HG03196 (cell line): ENCODE results near the gene RARRES1.
"Not testable (repeated sequence)": the region's sequence is repeated elsewhere in the genome, so short reads cannot be mapped to it uniquely, and the experiment has no call there.

ENCODE experiments used
- ATAC-seq: cut with Tn5 transposase; IDR thresholded peaks from one replicate; pipeline ENCODE4 v1.9.1; 2021; ENCODE audit not compliant: unreplicated experiment

The RARRES1 gene

GRCh38 chr3:158700559-158700958 is 31.7 kb downstream of the RARRES1 start:
- no peak for ATAC-seq

GRCh38 chr3:158696618-158697017 is 35.6 kb downstream of the RARRES1 start:
- ATAC-seq, result no peak

- not testable (repeated sequence) for ATAC-seq
Observed at GRCh38 chr3:158693866-158694456, 38.3 kb downstream of the RARRES1 start.

- no peak for ATAC-seq
Observed at GRCh38 chr3:158685159-158685558, 47.1 kb downstream of the RARRES1 start.

- no peak for ATAC-seq
Observed at GRCh38 chr3:158683230-158683962, 48.9 kb downstream of the RARRES1 start.

GRCh38 chr3:158680861-158681260 is 51.4 kb downstream of the RARRES1 start:
- no peak for ATAC-seq

GRCh38 chr3:158679547-158680000 is 52.7 kb downstream of the RARRES1 start:
- no peak for ATAC-seq

GRCh38 chr3:158678687-158679086 is 53.6 kb downstream of the RARRES1 start:
- no peak for ATAC-seq

GRCh38 chr3:158672215-158673176 is 59.8 kb downstream of the RARRES1 start, which contains the start of gene LXN:
Gene LXN (minus strand): TSS chr3:158672648. CDS start chr3:158672478, 170 bp downstream.
- peak; percentile 100 for ATAC-seq

GRCh38 chr3:158671821-158672214 is 60.4 kb downstream of the RARRES1 start:
- ATAC-seq, result no peak

GRCh38 chr3:158668506-158668905 is 63.8 kb downstream of the RARRES1 start:
- ATAC-seq, result no peak

GRCh38 chr3:158666416-158666815 is 65.8 kb downstream of the RARRES1 start:
- ATAC-seq, result no peak

- no peak for ATAC-seq
Observed at GRCh38 chr3:158663832-158664231, 68.4 kb downstream of the RARRES1 start.

- ATAC-seq, result no peak
Observed at GRCh38 chr3:158663246-158663645, 69.0 kb downstream of the RARRES1 start.

- ATAC-seq, result no peak
Observed at GRCh38 chr3:158660711-158661110, 71.5 kb downstream of the RARRES1 start.

GRCh38 chr3:158659454-158660237 is 72.6 kb downstream of the RARRES1 start:
- ATAC-seq, result peak; percentile 93

GRCh38 chr3:158658889-158659288 is 73.4 kb downstream of the RARRES1 start:
- ATAC-seq, result no peak

GRCh38 chr3:158652463-158652862 is 79.8 kb downstream of the RARRES1 start:
- no peak for ATAC-seq

- no peak for ATAC-seq
Observed at GRCh38 chr3:158651192-158651591, 81.1 kb downstream of the RARRES1 start.

GRCh38 chr3:158649791-158650190 is 82.5 kb downstream of the RARRES1 start:
- no peak for ATAC-seq
